Gastrocnemius medialis (tissue), 4 donors: Measurements from ENCODE around the gene NRL.

Source experiments
- CTCF ChIP-seq, 5 experiments: fragments of 450-650 bp in 3 of 5; fragments of 200-600 bp in 2 of 5; sonication (generic) in 2 of 5; IDR thresholded peaks in 4 of 5; conservative IDR thresholded peaks in 1 of 5; 1 replicate in 4 of 5; 2 replicates in 1 of 5; pipeline ENCODE4 v1.5.1; 2016 to 2019; ENCODE audit warnings: antibody characterized with exemption in 5 of 5, mild to moderate bottlenecking in 3 of 5, moderate library complexity in 3 of 5
- POLR2A ChIP-seq, 2 donors: fragments of 450-650 bp; IDR thresholded peaks; one replicate each; pipeline ENCODE4 v1.6.1; 2017; ENCODE audit warnings: antibody characterized with exemption in 2 of 2, mild to moderate bottlenecking in 2 of 2, moderate library complexity in 2 of 2

- no peak for TF ChIP-seq CTCF (IDR thresholded peaks at IDR 0.05 in 4 of 5, conservative IDR thresholded peaks at IDR 0.05 in 1 of 5)
- no peak for TF ChIP-seq POLR2A (IDR thresholded peaks at IDR 0.05)
These were observed 8.1 kb upstream of the NRL start for GRCh38 chr14:24122898-24123297.
